WTC11 (cell line): Measurements from ENCODE around the gene CASQ2. TPM values are rescaled to one million over a fixed set of nuclear protein-coding genes. Genes with fewer than 3 reads are reported as not detected.

ENCODE experiments used
- ATAC-seq: fragments of 200-7000 bp; cut with Tn5 transposase; 2 replicates; pipeline ENCODE4 v1.10.0; 2021; ENCODE audit warnings: mild to moderate bottlenecking, moderate library complexity
- CTCF ChIA-PET: fragments of 300-600 bp; sonication (Branson Sonifier 250); formaldehyde crosslinking; loops from one replicate; lab custom pipeline; 2021; ENCODE audit warnings: antibody characterized with exemption; lab: Charles Lee
- POLR2A ChIA-PET: fragments of 350-600 bp; sonication (Branson Sonifier 250); formaldehyde crosslinking; loops from one replicate; lab custom pipeline; 2021; ENCODE audit warnings: antibody characterized with exemption; lab: Charles Lee
- DNase-seq: peaks from one replicate; pipeline ENCODE4 v3.0.0; 2021; ENCODE audit warnings: low spot score
- H3K27ac Mint-ChIP-seq: 2 replicates; pipeline ENCODE4 v1.8.0; 2021; ENCODE audit warnings: mixed read lengths
- H3K27me3 Mint-ChIP-seq: 2 replicates; pipeline ENCODE4 v1.8.0; 2021; ENCODE audit warnings: low read depth, mild to moderate bottlenecking, moderate library complexity, mixed read lengths
- H3K36me3 Mint-ChIP-seq: 2 replicates; pipeline ENCODE4 v1.8.0; 2021; ENCODE audit warnings: mixed read lengths
- H3K4me1 Mint-ChIP-seq: 2 replicates; pipeline ENCODE4 v1.8.0; 2022; ENCODE audit warnings: mixed read lengths
- H3K4me3 Mint-ChIP-seq: 2 replicates; pipeline ENCODE4 v1.8.0; 2021; ENCODE audit warnings: mild to moderate bottlenecking, moderate library complexity, mixed read lengths
- H3K9me3 Mint-ChIP-seq: 2 replicates; pipeline ENCODE4 v1.8.0; 2021; ENCODE audit warnings: mixed read lengths
- CBFB ChIP-seq: sonication (generic); formaldehyde crosslinking; IDR thresholded peaks from 2 replicates; pipeline ENCODE4 v1.8.1; 2022; ENCODE audit warnings: mild to moderate bottlenecking, low read depth, missing genetic modification reagents
- FOXK1 ChIP-seq: sonication (generic); formaldehyde crosslinking; IDR thresholded peaks from 2 replicates; pipeline ENCODE4 v1.8.0; 2022; ENCODE audit warnings: mild to moderate bottlenecking, moderate library complexity, missing genetic modification reagents
- FOXP1 ChIP-seq: sonication (generic); formaldehyde crosslinking; IDR thresholded peaks from 2 replicates; pipeline ENCODE4 v1.8.0; 2022; ENCODE audit warnings: missing genetic modification reagents, mild to moderate bottlenecking, moderate library complexity, borderline replicate concordance
- HMGA2 ChIP-seq: fragments of 250-450 bp; sonication (Bioruptor Pico); IDR thresholded peaks from 2 replicates; pipeline ENCODE4 v1.4.0; 2021; ENCODE audit warnings: mild to moderate bottlenecking, moderate library complexity
- IRF1 ChIP-seq: sonication (generic); formaldehyde crosslinking; IDR thresholded peaks from 2 replicates; pipeline ENCODE4 v1.8.0; 2023; ENCODE audit warnings: missing genetic modification reagents
- JUN ChIP-seq: sonication (generic); formaldehyde crosslinking; IDR thresholded peaks from 2 replicates; pipeline ENCODE4 v1.8.0; 2023; ENCODE audit warnings: mild to moderate bottlenecking, missing genetic modification reagents
- MYBL2 ChIP-seq: sonication (generic); formaldehyde crosslinking; IDR thresholded peaks from 2 replicates; pipeline ENCODE4 v1.8.1; 2023; ENCODE audit warnings: mild to moderate bottlenecking, moderate library complexity, missing genetic modification reagents
- NFE2L1 ChIP-seq: sonication (generic); formaldehyde crosslinking; IDR thresholded peaks from 2 replicates; pipeline ENCODE4 v1.8.1; 2023; ENCODE audit warnings: missing genetic modification reagents
- USF1 ChIP-seq: sonication (generic); formaldehyde crosslinking; IDR thresholded peaks from 2 replicates; pipeline ENCODE4 v1.8.0; 2022; ENCODE audit warnings: mild to moderate bottlenecking, missing genetic modification reagents
- USF2 ChIP-seq: sonication (generic); formaldehyde crosslinking; IDR thresholded peaks from 2 replicates; pipeline ENCODE4 v1.8.1; 2023; ENCODE audit warnings: mild to moderate bottlenecking, missing genetic modification reagents, moderate library complexity
- ZBTB21 ChIP-seq: sonication (generic); formaldehyde crosslinking; IDR thresholded peaks from 2 replicates; pipeline ENCODE4 v1.8.1; 2023; ENCODE audit warnings: mild to moderate bottlenecking, missing genetic modification reagents, borderline replicate concordance
- ZBTB43 ChIP-seq: sonication (generic); formaldehyde crosslinking; IDR thresholded peaks from 2 replicates; pipeline ENCODE4 v1.8.1; 2023; ENCODE audit warnings: mild to moderate bottlenecking, missing genetic modification reagents
- ZNF219 ChIP-seq: sonication (generic); formaldehyde crosslinking; IDR thresholded peaks from 2 replicates; pipeline ENCODE4 v1.8.0; 2023; ENCODE audit warnings: missing genetic modification reagents, mild to moderate bottlenecking, borderline replicate concordance
- ZNF416 ChIP-seq: fragments of 250-450 bp; sonication (Bioruptor Pico); IDR thresholded peaks from 2 replicates; pipeline ENCODE4 v1.9.0; 2021; ENCODE audit warnings: mild to moderate bottlenecking, inconsistent platforms
- ZNF423 ChIP-seq: fragments of 250-450 bp; sonication (Bioruptor Pico); IDR thresholded peaks from 2 replicates; pipeline ENCODE4 v2.1.2; 2022; ENCODE audit warnings: mild to moderate bottlenecking, moderate library complexity
- total RNA-seq: library from RNA; stranded (reverse); gene quantifications from 3 replicates; pipeline ENCODE4 v1.2.3, GENCODE V29; 2021
- TF ChIP-seq, protein P1 (sequence below): fragments of 250-450 bp; sonication (Bioruptor Pico); IDR thresholded peaks from 2 replicates; pipeline ENCODE4 v1.9.0; 2021; ENCODE audit warnings: mild to moderate bottlenecking, borderline replicate concordance
- TF ChIP-seq, protein P2 (sequence below): fragments of 250-450 bp; sonication (Bioruptor Pico); IDR thresholded peaks from 2 replicates; pipeline ENCODE4 v1.9.0; 2021; ENCODE audit warnings: mild to moderate bottlenecking
- TF ChIP-seq, protein P3 (sequence below): fragments of 250-450 bp; sonication (Bioruptor Pico); IDR thresholded peaks from 2 replicates; pipeline ENCODE4 v1.9.0; 2021; ENCODE audit warnings: mild to moderate bottlenecking

Gene CASQ2
- total RNA-seq, 1 experiment from 2014 or later: not detected

- TF ChIP-seq ZNF219 (CRISPR knock-in tag) (no peak), JUN (no peak), MYBL2 (CRISPR knock-in tag) (no peak), ZNF416 (CRISPR knock-in tag) (no peak), FOXK1 (no peak), HMGA2 (CRISPR knock-in tag) (no peak), CBFB (CRISPR knock-in tag) (no peak), ZBTB21 (no peak), USF1 (CRISPR knock-in tag) (no peak), ZNF423 (CRISPR knock-in tag) (no peak), IRF1 (CRISPR knock-in tag) (no peak), NFE2L1 (CRISPR knock-in tag) (no peak), FOXP1 (CRISPR knock-in tag) (no peak)
- TF ChIP-seq, protein P1, sequence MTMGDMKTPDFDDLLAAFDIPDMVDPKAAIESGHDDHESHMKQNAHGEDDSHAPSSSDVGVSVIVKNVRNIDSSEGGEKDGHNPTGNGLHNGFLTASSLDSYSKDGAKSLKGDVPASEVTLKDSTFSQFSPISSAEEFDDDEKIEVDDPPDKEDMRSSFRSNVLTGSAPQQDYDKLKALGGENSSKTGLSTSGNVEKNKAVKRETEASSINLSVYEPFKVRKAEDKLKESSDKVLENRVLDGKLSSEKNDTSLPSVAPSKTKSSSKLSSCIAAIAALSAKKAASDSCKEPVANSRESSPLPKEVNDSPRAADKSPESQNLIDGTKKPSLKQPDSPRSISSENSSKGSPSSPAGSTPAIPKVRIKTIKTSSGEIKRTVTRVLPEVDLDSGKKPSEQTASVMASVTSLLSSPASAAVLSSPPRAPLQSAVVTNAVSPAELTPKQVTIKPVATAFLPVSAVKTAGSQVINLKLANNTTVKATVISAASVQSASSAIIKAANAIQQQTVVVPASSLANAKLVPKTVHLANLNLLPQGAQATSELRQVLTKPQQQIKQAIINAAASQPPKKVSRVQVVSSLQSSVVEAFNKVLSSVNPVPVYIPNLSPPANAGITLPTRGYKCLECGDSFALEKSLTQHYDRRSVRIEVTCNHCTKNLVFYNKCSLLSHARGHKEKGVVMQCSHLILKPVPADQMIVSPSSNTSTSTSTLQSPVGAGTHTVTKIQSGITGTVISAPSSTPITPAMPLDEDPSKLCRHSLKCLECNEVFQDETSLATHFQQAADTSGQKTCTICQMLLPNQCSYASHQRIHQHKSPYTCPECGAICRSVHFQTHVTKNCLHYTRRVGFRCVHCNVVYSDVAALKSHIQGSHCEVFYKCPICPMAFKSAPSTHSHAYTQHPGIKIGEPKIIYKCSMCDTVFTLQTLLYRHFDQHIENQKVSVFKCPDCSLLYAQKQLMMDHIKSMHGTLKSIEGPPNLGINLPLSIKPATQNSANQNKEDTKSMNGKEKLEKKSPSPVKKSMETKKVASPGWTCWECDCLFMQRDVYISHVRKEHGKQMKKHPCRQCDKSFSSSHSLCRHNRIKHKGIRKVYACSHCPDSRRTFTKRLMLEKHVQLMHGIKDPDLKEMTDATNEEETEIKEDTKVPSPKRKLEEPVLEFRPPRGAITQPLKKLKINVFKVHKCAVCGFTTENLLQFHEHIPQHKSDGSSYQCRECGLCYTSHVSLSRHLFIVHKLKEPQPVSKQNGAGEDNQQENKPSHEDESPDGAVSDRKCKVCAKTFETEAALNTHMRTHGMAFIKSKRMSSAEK (CRISPR knock-in tag): no peak
- TF ChIP-seq, protein P2, sequence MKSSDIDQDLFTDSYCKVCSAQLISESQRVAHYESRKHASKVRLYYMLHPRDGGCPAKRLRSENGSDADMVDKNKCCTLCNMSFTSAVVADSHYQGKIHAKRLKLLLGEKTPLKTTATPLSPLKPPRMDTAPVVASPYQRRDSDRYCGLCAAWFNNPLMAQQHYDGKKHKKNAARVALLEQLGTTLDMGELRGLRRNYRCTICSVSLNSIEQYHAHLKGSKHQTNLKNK (CRISPR knock-in tag): no peak
- TF ChIP-seq, protein P3, sequence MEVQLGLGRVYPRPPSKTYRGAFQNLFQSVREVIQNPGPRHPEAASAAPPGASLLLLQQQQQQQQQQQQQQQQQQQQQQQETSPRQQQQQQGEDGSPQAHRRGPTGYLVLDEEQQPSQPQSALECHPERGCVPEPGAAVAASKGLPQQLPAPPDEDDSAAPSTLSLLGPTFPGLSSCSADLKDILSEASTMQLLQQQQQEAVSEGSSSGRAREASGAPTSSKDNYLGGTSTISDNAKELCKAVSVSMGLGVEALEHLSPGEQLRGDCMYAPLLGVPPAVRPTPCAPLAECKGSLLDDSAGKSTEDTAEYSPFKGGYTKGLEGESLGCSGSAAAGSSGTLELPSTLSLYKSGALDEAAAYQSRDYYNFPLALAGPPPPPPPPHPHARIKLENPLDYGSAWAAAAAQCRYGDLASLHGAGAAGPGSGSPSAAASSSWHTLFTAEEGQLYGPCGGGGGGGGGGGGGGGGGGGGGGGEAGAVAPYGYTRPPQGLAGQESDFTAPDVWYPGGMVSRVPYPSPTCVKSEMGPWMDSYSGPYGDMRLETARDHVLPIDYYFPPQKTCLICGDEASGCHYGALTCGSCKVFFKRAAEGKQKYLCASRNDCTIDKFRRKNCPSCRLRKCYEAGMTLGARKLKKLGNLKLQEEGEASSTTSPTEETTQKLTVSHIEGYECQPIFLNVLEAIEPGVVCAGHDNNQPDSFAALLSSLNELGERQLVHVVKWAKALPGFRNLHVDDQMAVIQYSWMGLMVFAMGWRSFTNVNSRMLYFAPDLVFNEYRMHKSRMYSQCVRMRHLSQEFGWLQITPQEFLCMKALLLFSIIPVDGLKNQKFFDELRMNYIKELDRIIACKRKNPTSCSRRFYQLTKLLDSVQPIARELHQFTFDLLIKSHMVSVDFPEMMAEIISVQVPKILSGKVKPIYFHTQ: no peak
- TF ChIP-seq, all 79 proteins: peak for 0
- POLR2A ChIA-PET: interaction anchor here (1.3 kb wide), 1 partner anchor 47 kb away, joined by 3 read pairs; no protein-coding TSS in a partner anchor
- peak; percentile 57; the same call in 1 of the 2 replicates for ATAC-seq
- Mint-ChIP-seq H3K9me3 (peaks cover 9% of the 10 kb centered on the region), H3K27ac (no peak overlapping the region), H3K4me1 (peaks cover 13% of the 10 kb centered on the region), H3K36me3 (no peaks in the 10 kb centered on the region), H3K27me3 (no peaks in the 10 kb centered on the region), H3K4me3 (no peak overlapping the region)
- no peak for DNase-seq
- CTCF ChIA-PET: interaction anchor here (0.5 to 5.5 kb wide), 24 partner anchors 9 to 1189 kb away, joined by 3 to 84 read pairs (median 4); no protein-coding TSS in a partner anchor
Observed at GRCh38 chr1:115764541-115764940, 4.0 kb downstream of the CASQ2 start.

- Mint-ChIP-seq H3K36me3 (no peaks in the 10 kb centered on the region), H3K9me3 (peaks cover 21% of the 10 kb centered on the region), H3K27me3 (no peaks in the 10 kb centered on the region), H3K4me3 (no peak overlapping the region), H3K27ac (no peak overlapping the region), H3K4me1 (peaks cover 13% of the 10 kb centered on the region)
- TF ChIP-seq ZBTB43 (CRISPR knock-in tag) (no peak), USF2 (CRISPR knock-in tag) (peak; percentile 53; the same call in 1 of the 2 replicates)
- ATAC-seq (no peak), DNase-seq (no peak)
- ChIA-PET CTCF (interaction anchor here (2.7 to 5.5 kb wide), 2 partner anchors 9 to 45 kb away, joined by 15 to 84 read pairs; no protein-coding TSS in a partner anchor), POLR2A (no interaction called here)
Observed at GRCh38 chr1:115762779-115763178, 5.7 kb downstream of the CASQ2 start.
